SKM-1 treated with dmso at 0.1 percent for 144 hours (cell line): ENCODE results near the gene TLE2.
"Not testable (repeated sequence)": the region's sequence is repeated elsewhere in the genome, so short reads cannot be mapped to it uniquely, and the experiment has no call there.

ENCODE experiments used
- DNase-seq: peaks from one replicate; lab custom pipeline; 2025; ENCODE audit not compliant: unreplicated experiment; lab: John Stamatoyannopoulos, UW

Gene TLE2

GRCh38 chr19:2988568-2988967 is 40.5 kb downstream of the TLE2 start:
- DNase-seq: no peak

- no peak for DNase-seq
Observed at GRCh38 chr19:2987797-2988196, 41.3 kb downstream of the TLE2 start.

GRCh38 chr19:2986951-2987524 is 42.0 kb downstream of the TLE2 start:
- DNase-seq: no peak

GRCh38 chr19:2984215-2984528 is 44.9 kb downstream of the TLE2 start:
- DNase-seq: no peak

- no peak for DNase-seq
Observed at GRCh38 chr19:2983351-2984214, 45.5 kb downstream of the TLE2 start.

- DNase-seq: no peak
Observed at GRCh38 chr19:2982983-2983350, 46.1 kb downstream of the TLE2 start.

GRCh38 chr19:2982561-2982960 is 46.5 kb downstream of the TLE2 start:
- DNase-seq: no peak

- no peak for DNase-seq
Observed at GRCh38 chr19:2981898-2982297, 47.2 kb downstream of the TLE2 start.

GRCh38 chr19:2978772-2979171 is 50.3 kb downstream of the TLE2 start:
- no peak for DNase-seq

GRCh38 chr19:2978166-2978767 is 50.8 kb downstream of the TLE2 start:
- no peak for DNase-seq

- no peak for DNase-seq
Observed at GRCh38 chr19:2977746-2978138, 51.3 kb downstream of the TLE2 start.

GRCh38 chr19:2977001-2977745 is 51.9 kb downstream of the TLE2 start, which contains the start of gene TLE6:
Gene TLE6 (plus strand): TSS chr19:2977564. CDS start chr19:2978234, 670 bp downstream.
- DNase-seq: peak; percentile 93

- no peak for DNase-seq
Observed at GRCh38 chr19:2976609-2977000, 52.5 kb downstream of the TLE2 start.

GRCh38 chr19:2974342-2975041 is 54.6 kb downstream of the TLE2 start:
- DNase-seq: peak; percentile 69

- DNase-seq: no peak
Observed at GRCh38 chr19:2973229-2973628, 55.9 kb downstream of the TLE2 start.

- DNase-seq: no peak
Observed at GRCh38 chr19:2970201-2970835, 58.8 kb downstream of the TLE2 start.

- no peak for DNase-seq
Observed at GRCh38 chr19:2969104-2969504, 60.0 kb downstream of the TLE2 start.

GRCh38 chr19:2967972-2968371 is 61.1 kb downstream of the TLE2 start:
- DNase-seq: no peak

- no peak for DNase-seq
Observed at GRCh38 chr19:2964874-2965273, 64.2 kb downstream of the TLE2 start.

- DNase-seq: not testable (repeated sequence)
Observed at GRCh38 chr19:2963631-2964030, 65.4 kb downstream of the TLE2 start.

GRCh38 chr19:2963122-2963521 is 66.0 kb downstream of the TLE2 start:
- no peak for DNase-seq
